Caco-2 (cell line): ENCODE results near the gene CD14. TPM values are rescaled to one million over a fixed set of nuclear protein-coding genes. Genes with fewer than 3 reads are reported as not detected.
A peak's percentile ranks its signal among the peaks of the same experiment; 100 is the strongest.

Experiments used
- BruUV-seq: library from RNA; stranded (reverse); fragments of 400-500 nt; replicated peaks from 2 replicates; lab custom pipeline; 2021; lab: Mats Ljungman, UMichigan
- CTCF ChIA-PET: fragments of 300-600 bp; sonication (Branson Sonifier 250); formaldehyde crosslinking; loops from one replicate; lab custom pipeline; 2022; ENCODE audit warnings: antibody characterized with exemption; lab: Charles Lee
- POLR2A ChIA-PET: fragments of 300-600 bp; sonication (Branson Sonifier 250); formaldehyde crosslinking; loops from one replicate; lab custom pipeline; 2022; ENCODE audit warnings: antibody characterized with exemption; lab: Charles Lee
- DNase-seq, 2 experiments: peaks; one replicate each; pipeline versions ENCODE4 v3.0.0 to v3.0.0-alpha.2; 2020 to 2022
- H3K27me3 ChIP-seq: replicated peaks from 2 replicates; pipeline ENCODE4 v1.6.0; 2011; ENCODE audit warnings: low read length; ENCODE audit not compliant: control insufficient read depth, insufficient read depth
- H3K36me3 ChIP-seq: 2 replicates; pipeline ENCODE4 v1.5.1; 2011; ENCODE audit warnings: low read length; ENCODE audit not compliant: control insufficient read depth, insufficient read depth
- H3K4me1 ChIP-seq: fragments of 250-450 bp; sonication (Bioruptor Pico); 2 replicates; pipeline ENCODE4 v1.5.1; 2020; ENCODE audit warnings: mild to moderate bottlenecking
- H3K4me3 ChIP-seq: 2 replicates; pipeline ENCODE4 v1.5.1; 2011; ENCODE audit warnings: low read depth, mild to moderate bottlenecking, control low read depth, low read length
- H3K9me3 ChIP-seq: fragments of 250-450 bp; sonication (Bioruptor Pico); 2 replicates; pipeline ENCODE4 v1.5.1; 2020; ENCODE audit warnings: mild to moderate bottlenecking, moderate library complexity
- H3K27ac Mint-ChIP-seq: one replicate; pipeline ENCODE4 v1.8.0; 2022; ENCODE audit warnings: mixed read lengths; ENCODE audit not compliant: unreplicated experiment
- H3K27me3 Mint-ChIP-seq: one replicate; pipeline ENCODE4 v1.8.0; 2022; ENCODE audit warnings: mixed read lengths; ENCODE audit not compliant: insufficient read depth, unreplicated experiment
- H3K36me3 Mint-ChIP-seq: one replicate; pipeline ENCODE4 v1.8.0; 2022; ENCODE audit warnings: mild to moderate bottlenecking, mixed read lengths; ENCODE audit not compliant: insufficient read depth, unreplicated experiment
- H3K4me1 Mint-ChIP-seq: one replicate; pipeline ENCODE4 v1.8.0; 2022; ENCODE audit warnings: low read depth, mixed read lengths; ENCODE audit not compliant: unreplicated experiment
- H3K4me3 Mint-ChIP-seq: one replicate; pipeline ENCODE4 v1.8.0; 2022; ENCODE audit warnings: mild to moderate bottlenecking, moderate library complexity, mixed read lengths; ENCODE audit not compliant: unreplicated experiment
- H3K9me3 Mint-ChIP-seq: one replicate; pipeline ENCODE4 v1.8.0; 2022; ENCODE audit warnings: mixed read lengths; ENCODE audit not compliant: unreplicated experiment
- intact Hi-C: fragments of 100-400 bp; cut with micrococcal nuclease; formaldehyde crosslinking; loops from one replicate; pipeline ENCODE4 v1.10.0; 2022; ENCODE audit not compliant: unreplicated experiment
- total RNA-seq: library from RNA; stranded (reverse); gene quantifications from 2 replicates; pipeline ENCODE4 v1.2.3, GENCODE V29; 2022
- TF ChIP-seq, protein P1 (sequence below), 2 experiments: fragments of 200-600 bp in 1 of 2; IDR thresholded peaks; 1 replicate in 1 of 2; 2 replicates in 1 of 2; pipeline versions ENCODE4 v1.5.1 to v1.8.0; 2011 to 2022; ENCODE audit warnings: antibody characterized with exemption in 1 of 2, control low read depth in 1 of 2, inconsistent platforms in 1 of 2, low read depth in 1 of 2, low read length in 1 of 2, mild to moderate bottlenecking in 1 of 2, moderate library complexity in 1 of 2; ENCODE audit not compliant: insufficient read depth in 1 of 2, severe bottlenecking in 1 of 2, unreplicated experiment in 1 of 2

CD14 gene
- total RNA-seq, 1 experiment from 2014 or later, result 13.3 TPM

GRCh38 chr5:140637371-140638100 is 4.6 kb upstream of the CD14 start:
- DNase-seq, result peak; percentile 68 to 73
- Histone ChIP-seq H3K4me3 (peak overlapping the region; percentile 15), H3K36me3 (peaks cover 4% of the 10 kb centered on the region; the same call in 1 of the 2 replicates), H3K9me3 (no peaks in the 10 kb centered on the region), H3K4me1 (peaks cover 21% of the 10 kb centered on the region), H3K27me3 (no peaks in the 10 kb centered on the region)
- Mint-ChIP-seq H3K4me3 (peak overlapping the region; percentile 83), H3K36me3 (peaks cover 27% of the 10 kb centered on the region), H3K4me1 (peaks cover 27% of the 10 kb centered on the region), H3K27me3 (no peaks in the 10 kb centered on the region), H3K9me3 (no peaks in the 10 kb centered on the region), H3K27ac (peak overlapping the region; percentile 96)
- CTCF ChIA-PET, result interaction anchor here (0.6 to 2.9 kb wide), 3 partner anchors 10 to 1596 kb away, joined by 3 to 10 read pairs (median 3); partner anchors contain the start of genes IK and NDUFA2
- intact Hi-C loops, result loop anchor here (1.0 to 5.0 kb wide), 4 partner anchors 27 to 280 kb away; no protein-coding TSS in a partner anchor
- POLR2A ChIA-PET, result interaction anchor here (0.7 to 2.7 kb wide), 3 partner anchors 10 to 81 kb away, joined by 4 to 26 read pairs (median 4); partner anchors contain the start of genes IK and NDUFA2
- BruUV-seq, result TSS peak; percentile 86
- TF ChIP-seq, protein P1, sequence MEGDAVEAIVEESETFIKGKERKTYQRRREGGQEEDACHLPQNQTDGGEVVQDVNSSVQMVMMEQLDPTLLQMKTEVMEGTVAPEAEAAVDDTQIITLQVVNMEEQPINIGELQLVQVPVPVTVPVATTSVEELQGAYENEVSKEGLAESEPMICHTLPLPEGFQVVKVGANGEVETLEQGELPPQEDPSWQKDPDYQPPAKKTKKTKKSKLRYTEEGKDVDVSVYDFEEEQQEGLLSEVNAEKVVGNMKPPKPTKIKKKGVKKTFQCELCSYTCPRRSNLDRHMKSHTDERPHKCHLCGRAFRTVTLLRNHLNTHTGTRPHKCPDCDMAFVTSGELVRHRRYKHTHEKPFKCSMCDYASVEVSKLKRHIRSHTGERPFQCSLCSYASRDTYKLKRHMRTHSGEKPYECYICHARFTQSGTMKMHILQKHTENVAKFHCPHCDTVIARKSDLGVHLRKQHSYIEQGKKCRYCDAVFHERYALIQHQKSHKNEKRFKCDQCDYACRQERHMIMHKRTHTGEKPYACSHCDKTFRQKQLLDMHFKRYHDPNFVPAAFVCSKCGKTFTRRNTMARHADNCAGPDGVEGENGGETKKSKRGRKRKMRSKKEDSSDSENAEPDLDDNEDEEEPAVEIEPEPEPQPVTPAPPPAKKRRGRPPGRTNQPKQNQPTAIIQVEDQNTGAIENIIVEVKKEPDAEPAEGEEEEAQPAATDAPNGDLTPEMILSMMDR (IDR thresholded peaks at IDR 0.05; ENCODE audit: insufficient read depth in 1 of 2, low read depth in 1 of 2, low read length in 1 of 2, severe bottlenecking in 1 of 2, unreplicated experiment in 1 of 2), result no peak

DNA sequence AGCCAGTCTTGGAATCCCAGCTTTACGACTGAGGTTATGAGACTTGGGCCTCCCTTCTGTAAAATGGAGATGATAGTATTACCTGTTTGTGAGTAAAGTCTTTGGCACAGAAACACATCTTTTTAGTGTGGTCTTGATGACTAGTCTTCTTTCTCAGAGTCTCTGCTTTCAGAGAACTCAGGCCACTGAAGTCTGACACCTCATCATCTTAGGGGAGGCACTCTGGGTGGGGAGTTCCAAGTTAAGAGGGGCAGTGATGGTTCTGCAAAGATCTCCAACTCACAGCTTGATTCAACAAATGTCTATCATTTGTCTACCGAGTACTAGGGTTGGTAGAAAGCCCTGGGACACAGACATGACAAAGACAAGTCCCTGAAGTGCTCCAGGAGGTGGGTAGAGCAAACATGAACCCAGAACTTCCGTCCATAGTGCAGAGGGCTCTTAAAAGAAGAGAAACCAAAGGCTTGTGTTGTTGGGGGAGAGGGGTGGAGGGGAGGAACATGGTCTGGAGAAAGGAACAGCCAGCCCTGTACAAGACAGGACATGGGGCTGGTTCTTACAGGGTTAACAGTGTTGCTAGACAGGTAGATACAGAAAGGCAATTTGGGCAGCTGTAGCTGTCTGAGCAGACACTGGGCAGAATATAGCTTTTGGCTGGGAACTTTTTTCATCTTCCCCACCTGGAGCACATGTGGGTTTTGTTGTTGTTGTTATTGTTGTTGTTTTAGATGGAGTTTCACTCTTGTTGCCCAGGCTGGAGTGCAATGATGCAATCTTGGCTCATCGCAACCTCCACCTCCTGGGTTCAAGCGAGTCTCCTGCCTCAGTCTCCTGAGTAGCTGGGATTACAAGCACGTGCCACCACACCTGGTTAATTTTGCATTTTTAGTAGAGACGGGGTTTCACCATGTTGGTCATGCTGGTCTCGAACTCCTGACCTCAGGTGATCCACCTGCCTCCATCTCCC is 2.6 kb upstream of the CD14 start:
- peaks cover 26% of the 10 kb centered on the region for H3K36me3 Mint-ChIP-seq
- Histone ChIP-seq H3K36me3 (no peaks in the 10 kb centered on the region), H3K4me3 (no peak overlapping the region), H3K4me1 (peaks cover 21% of the 10 kb centered on the region), H3K27me3 (no peaks in the 10 kb centered on the region), H3K9me3 (no peaks in the 10 kb centered on the region)
- no TSS peak for BruUV-seq
- H3K4me3 Mint-ChIP-seq, result no peak overlapping the region
- H3K27ac Mint-ChIP-seq, result no peak overlapping the region
- H3K27me3 Mint-ChIP-seq, result no peaks in the 10 kb centered on the region
- H3K9me3 Mint-ChIP-seq, result no peaks in the 10 kb centered on the region
- TF ChIP-seq, protein P1 (IDR thresholded peaks at IDR 0.05; ENCODE audit: insufficient read depth in 1 of 2, low read depth in 1 of 2, low read length in 1 of 2, severe bottlenecking in 1 of 2, unreplicated experiment in 1 of 2), result no peak
- DNase-seq, result no peak
- POLR2A ChIA-PET, result no interaction called here
- CTCF ChIA-PET, result interaction anchor here (0.6 to 1.7 kb wide), 2 partner anchors 88 to 91 kb away, joined by 3 read pairs; partner anchors contain the start of gene EIF4EBP3
- intact Hi-C loops, result loop anchor here (5.0 kb wide), 2 partner anchors 58 to 278 kb away; no protein-coding TSS in a partner anchor
- H3K4me1 Mint-ChIP-seq, result peaks cover 17% of the 10 kb centered on the region

- Mint-ChIP-seq H3K36me3 (peaks cover 26% of the 10 kb centered on the region), H3K9me3 (no peaks in the 10 kb centered on the region), H3K4me3 (no peak overlapping the region), H3K4me1 (peaks cover 17% of the 10 kb centered on the region), H3K27me3 (no peaks in the 10 kb centered on the region), H3K27ac (no peak overlapping the region)
- no peaks in the 10 kb centered on the region for H3K27me3 ChIP-seq
- DNase-seq, result no peak
- POLR2A ChIA-PET, result no interaction called here
- H3K4me3 ChIP-seq, result no peak overlapping the region
- peaks cover 4% of the 10 kb centered on the region; the same call in 1 of the 2 replicates for H3K9me3 ChIP-seq
- no TSS peak for BruUV-seq
- H3K4me1 ChIP-seq, result peaks cover 21% of the 10 kb centered on the region
- H3K36me3 ChIP-seq, result no peaks in the 10 kb centered on the region
- intact Hi-C loops, result no loop called here
- TF ChIP-seq, protein P1 (IDR thresholded peaks at IDR 0.05; ENCODE audit: insufficient read depth in 1 of 2, low read depth in 1 of 2, low read length in 1 of 2, severe bottlenecking in 1 of 2, unreplicated experiment in 1 of 2), result no peak
- CTCF ChIA-PET, result interaction anchor here (0.6 to 1.7 kb wide), 2 partner anchors 23 to 87 kb away, joined by 3 to 4 read pairs; partner anchors contain the start of gene EIF4EBP3
Measured at GRCh38 chr5:140634103-140634502, 1.1 kb upstream of the CD14 start.
